ENCODE results near the gene PLPP4.

PLPP4 gene

DNA sequence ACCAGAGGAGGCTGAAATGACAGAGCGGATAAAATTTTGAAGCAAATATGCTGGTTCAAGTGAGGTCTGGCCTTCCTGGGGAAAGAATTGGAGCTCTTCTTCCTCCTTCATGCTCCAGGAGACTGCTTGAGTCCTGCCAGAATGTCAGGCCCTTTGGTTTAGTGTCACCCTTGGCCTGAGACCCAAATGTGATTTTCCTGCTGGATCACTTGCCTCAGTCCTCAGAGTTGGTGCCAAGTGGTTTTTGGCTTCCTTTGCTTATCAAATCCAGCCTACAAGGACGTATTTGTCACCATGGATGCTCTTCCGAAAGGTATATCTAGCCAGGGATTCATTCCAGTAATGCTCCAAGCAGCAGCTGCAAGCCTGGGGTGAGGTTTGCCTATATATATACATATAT lies 118.4 kb downstream of the PLPP4 start:
- no peak for DNase-seq (ENCODE audit: low read depth)
- no peak overlapping the region for H3K4me3 ChIP-seq (ENCODE audit: low read length)
- TF ChIP-seq, protein P1, sequence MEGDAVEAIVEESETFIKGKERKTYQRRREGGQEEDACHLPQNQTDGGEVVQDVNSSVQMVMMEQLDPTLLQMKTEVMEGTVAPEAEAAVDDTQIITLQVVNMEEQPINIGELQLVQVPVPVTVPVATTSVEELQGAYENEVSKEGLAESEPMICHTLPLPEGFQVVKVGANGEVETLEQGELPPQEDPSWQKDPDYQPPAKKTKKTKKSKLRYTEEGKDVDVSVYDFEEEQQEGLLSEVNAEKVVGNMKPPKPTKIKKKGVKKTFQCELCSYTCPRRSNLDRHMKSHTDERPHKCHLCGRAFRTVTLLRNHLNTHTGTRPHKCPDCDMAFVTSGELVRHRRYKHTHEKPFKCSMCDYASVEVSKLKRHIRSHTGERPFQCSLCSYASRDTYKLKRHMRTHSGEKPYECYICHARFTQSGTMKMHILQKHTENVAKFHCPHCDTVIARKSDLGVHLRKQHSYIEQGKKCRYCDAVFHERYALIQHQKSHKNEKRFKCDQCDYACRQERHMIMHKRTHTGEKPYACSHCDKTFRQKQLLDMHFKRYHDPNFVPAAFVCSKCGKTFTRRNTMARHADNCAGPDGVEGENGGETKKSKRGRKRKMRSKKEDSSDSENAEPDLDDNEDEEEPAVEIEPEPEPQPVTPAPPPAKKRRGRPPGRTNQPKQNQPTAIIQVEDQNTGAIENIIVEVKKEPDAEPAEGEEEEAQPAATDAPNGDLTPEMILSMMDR (conservative IDR thresholded peaks at IDR 0.05; ENCODE audit: low read length) = no peak

DNA sequence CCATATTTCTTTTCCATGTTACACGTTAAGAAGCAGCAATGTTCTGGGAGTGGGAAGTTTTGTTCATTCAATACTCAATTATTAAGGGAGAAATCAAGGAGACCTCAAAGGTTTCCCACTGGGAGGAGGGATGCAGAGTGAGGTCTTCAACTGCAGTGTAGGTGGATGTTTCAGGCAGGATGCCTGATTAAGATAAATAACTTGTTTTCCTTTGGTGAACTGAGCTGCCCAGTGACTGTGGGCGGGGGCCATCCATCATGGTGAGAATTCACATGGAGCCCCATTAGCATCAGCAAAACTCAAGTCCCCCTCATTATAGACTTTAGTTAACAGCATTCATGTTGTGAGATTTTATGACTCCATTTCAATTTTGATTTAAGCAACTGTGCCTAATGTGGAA lies 121.1 kb downstream of the PLPP4 start:
- TF ChIP-seq, protein P1 (conservative IDR thresholded peaks at IDR 0.05; ENCODE audit: low read length) = no peak
- no peak for DNase-seq (ENCODE audit: low read depth)
- no peak overlapping the region for H3K4me3 ChIP-seq (ENCODE audit: low read length)

DNA sequence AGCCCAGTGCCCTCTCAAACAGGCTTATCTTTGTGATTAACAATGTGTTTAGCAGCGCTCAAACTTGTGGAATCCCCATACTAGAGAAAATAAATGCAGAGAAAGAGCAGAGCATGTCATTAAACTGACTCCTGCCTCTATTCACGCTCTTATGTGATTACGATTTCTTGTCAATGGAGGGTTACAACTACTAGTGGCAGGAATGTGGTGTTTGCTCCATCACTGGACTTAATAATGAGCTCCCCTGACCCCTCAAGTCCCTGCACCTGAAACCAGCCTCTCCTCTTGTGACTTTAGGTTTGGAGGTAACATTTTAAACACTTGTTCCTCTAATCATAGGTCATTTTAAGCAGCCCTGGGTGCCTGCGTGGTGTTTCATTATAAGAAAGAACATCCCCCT lies 121.9 kb downstream of the PLPP4 start:
- no peak overlapping the region for H3K4me3 ChIP-seq (ENCODE audit: low read length)
- DNase-seq (ENCODE audit: low read depth) = no peak
- TF ChIP-seq, protein P1 (conservative IDR thresholded peaks at IDR 0.05; ENCODE audit: low read length) = no peak

DNA sequence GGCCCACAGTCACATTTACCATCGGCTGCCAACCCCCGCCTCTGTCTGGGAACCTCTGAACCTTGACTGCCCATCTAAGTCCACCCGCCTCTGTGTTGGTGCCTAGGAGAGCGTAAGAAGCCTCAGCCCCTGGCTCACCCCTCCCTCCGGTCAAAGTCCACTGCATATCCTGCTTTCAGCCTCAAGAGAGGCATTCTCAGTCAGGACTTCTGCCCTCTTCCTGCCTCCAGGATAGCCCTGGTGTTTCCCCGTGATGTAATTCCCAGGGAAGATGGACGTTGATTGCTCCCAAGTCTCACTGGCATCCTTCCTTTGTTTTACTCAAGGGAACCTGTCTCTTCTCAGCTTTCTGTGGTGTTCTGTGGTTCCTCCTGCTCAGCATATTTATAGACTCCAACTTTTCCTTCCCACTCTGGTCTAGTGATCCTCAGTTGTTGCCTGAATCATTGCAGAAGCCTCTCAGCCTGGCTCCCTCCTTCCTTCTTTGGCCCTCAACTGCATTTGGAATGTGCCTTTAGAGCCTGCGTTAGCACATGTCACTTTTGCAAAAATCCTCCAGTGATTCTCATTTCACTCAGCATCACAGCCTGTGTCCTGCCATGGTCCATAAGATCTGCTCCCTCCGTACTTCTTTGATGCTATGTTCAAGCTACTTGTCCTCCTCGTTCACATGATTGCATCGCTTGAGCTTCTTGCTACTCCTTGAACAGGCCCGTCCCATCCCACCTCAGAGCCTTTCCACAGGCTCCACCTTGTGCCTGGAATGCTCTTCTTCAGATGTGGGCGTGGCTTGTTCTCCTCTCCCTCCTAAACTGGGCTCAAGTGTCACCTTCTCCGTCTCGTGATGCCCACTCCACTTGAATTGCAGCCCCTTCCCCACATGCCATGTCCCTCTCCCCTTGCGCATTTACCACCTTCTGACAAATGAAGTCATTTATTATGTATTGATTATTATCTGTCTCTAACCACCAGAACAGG lies 124.2 kb downstream of the PLPP4 start:
- no peak for DNase-seq (ENCODE audit: low read depth)
- TF ChIP-seq, protein P1 (conservative IDR thresholded peaks at IDR 0.05; ENCODE audit: low read length) = no peak; the same call in 1 of the 2 replicates
- H3K4me3 ChIP-seq (ENCODE audit: low read length) = no peak overlapping the region

DNA sequence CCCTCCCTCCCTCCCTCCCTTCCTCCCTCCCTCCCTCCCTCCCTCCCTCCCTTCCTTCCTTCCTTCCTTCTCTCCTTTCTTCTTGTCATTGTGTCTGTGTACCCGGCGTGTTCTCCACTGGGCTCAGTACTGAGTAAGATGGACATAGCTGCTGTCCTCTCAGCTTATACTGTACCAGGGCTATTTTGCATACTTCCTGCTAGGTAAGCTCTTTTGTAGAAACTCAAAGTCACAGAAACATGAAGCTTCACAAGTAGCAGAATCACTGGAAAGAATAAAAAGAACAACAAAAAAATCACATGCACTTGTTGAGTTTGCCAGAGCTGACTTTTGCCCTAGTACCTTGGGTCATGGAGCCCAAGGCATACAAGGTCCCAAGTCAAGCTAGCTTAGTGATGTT lies 125.7 kb downstream of the PLPP4 start:
- TF ChIP-seq, protein P1 (conservative IDR thresholded peaks at IDR 0.05; ENCODE audit: low read length) = no peak
- no peak for DNase-seq (ENCODE audit: low read depth)
- H3K4me3 ChIP-seq (ENCODE audit: low read length) = no peak overlapping the region

DNA sequence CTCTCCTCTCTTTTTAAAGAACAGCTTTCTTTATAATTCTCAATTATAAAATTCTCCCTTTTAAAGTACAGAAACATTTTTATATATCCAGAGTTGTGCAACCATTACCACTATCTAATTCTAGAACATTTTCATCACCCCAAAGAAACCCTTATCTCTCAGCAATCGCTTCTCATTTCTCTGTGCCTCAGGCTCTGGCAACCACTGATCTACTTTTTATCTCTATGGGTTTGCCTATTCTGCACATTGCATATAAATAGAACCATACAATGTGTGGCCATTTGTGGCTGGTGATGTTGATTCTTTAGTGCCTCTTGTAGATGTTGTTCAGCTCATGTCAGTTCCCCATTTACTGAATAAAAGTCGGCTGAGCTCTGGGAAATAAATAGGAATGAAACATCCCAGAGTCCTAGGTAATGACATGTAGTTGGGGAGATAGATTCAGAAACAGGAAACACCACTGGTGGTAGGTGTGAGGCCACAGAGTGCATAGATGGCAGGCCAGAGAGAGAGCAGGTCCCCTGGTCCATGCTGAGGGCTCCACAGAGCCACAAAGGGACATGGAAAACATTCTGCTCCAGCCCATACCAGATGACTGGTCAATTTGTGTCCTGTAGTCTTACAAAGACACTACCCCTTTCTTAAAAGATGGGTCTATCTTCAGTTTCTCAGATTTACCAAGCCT lies 126.5 kb downstream of the PLPP4 start:
- TF ChIP-seq, protein P1 (conservative IDR thresholded peaks at IDR 0.05; ENCODE audit: low read length) = no peak
- H3K4me3 ChIP-seq (ENCODE audit: low read length) = no peak overlapping the region
- no peak for DNase-seq (ENCODE audit: low read depth)
